ENCODE data around the gene TNS1. TPM values are rescaled to one million over a fixed set of nuclear protein-coding genes. Genes with fewer than 3 reads are reported as not detected.
"Not testable (repeated sequence)": the region's sequence is repeated elsewhere in the genome, so short reads cannot be mapped to it uniquely, and the experiment has no call there.

The TNS1 gene
- total RNA-seq, 3 donors from 2014 or later = 0.50 to 1.2 (median 0.54) TPM

DNA sequence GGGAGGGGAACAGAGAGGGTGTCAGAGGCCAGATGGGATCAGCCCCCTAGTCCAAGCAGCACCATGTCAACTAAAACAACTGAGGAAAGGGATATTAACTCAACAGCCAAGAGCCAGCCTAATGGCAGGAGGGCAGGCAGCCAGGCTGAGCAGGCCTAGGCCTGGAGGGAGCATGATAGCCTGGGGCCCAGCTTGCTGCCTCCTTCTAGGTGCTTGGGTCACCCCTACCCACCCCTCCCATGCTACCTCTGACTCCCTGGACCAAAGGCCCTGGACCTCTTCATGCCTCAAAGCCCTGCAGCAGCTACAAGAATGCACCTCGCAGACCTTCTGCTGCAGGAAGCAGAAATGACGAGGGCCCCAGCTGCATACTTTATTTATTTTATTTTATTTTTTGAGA lies 22.1 kb upstream of the TNS1 start:
- Mint-ChIP-seq H3K36me3 (ENCODE audit: insufficient read depth) (no peaks in the 10 kb centered on the region), H3K27me3 (ENCODE audit: low read depth) (peaks cover 2% of the 10 kb centered on the region), H3K4me3 (no peak overlapping the region), H3K4me1 (ENCODE audit: low read depth) (no peaks in the 10 kb centered on the region), H3K9me3 (no peaks in the 10 kb centered on the region)
- DNase-seq (no peak), ATAC-seq (no peak)

DNA sequence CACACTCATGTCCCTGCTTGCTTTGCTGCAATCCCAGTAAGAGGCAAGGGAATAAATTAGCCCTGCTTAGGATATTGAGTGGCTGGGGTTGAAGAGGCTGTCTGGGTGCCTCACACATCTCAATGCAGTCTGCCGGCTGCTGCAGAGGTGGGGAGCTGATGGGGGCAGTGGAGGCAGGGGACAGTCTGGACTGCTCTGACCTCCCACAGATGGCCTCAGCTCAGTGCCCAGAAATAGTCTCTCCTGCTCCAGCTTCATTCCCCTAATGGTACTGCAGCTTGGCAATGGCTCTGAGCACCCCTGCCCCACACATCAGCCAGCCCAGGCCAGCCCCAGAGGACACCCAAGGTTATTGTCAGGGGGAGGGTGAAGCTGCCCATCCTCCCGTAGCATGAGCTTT lies 21.5 kb upstream of the TNS1 start:
- Mint-ChIP-seq H3K9me3 (no peaks in the 10 kb centered on the region), H3K4me3 (no peak overlapping the region), H3K36me3 (ENCODE audit: insufficient read depth) (no peaks in the 10 kb centered on the region), H3K4me1 (ENCODE audit: low read depth) (no peaks in the 10 kb centered on the region), H3K27me3 (ENCODE audit: low read depth) (peaks cover 2% of the 10 kb centered on the region)
- ATAC-seq (no peak), DNase-seq (no peak)

DNA sequence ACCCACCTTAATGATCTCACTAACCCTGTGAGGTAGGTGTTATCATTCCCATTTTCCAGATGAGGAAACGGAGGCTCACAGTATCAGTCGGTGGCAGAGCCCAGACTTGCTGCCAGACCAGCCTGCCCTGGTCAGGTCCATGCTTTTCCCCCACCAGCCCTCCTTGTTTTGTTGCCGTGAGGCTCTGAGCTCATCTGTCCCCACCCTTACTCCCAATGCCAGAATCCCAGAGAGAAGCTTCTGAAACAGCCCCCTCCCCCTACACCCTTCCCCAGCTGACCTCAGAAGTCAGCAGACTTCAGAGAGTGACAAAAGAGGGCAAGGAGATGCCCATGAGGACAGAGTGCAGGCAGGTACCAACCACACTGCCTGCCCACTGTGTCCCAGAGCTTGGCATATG lies 20.8 kb upstream of the TNS1 start:
- ATAC-seq = no peak
- Mint-ChIP-seq H3K27me3 (ENCODE audit: low read depth) (peaks cover 2% of the 10 kb centered on the region), H3K36me3 (ENCODE audit: insufficient read depth) (no peaks in the 10 kb centered on the region), H3K9me3 (no peaks in the 10 kb centered on the region), H3K4me1 (ENCODE audit: low read depth) (no peaks in the 10 kb centered on the region), H3K4me3 (no peak overlapping the region)
- no peak for DNase-seq

DNA sequence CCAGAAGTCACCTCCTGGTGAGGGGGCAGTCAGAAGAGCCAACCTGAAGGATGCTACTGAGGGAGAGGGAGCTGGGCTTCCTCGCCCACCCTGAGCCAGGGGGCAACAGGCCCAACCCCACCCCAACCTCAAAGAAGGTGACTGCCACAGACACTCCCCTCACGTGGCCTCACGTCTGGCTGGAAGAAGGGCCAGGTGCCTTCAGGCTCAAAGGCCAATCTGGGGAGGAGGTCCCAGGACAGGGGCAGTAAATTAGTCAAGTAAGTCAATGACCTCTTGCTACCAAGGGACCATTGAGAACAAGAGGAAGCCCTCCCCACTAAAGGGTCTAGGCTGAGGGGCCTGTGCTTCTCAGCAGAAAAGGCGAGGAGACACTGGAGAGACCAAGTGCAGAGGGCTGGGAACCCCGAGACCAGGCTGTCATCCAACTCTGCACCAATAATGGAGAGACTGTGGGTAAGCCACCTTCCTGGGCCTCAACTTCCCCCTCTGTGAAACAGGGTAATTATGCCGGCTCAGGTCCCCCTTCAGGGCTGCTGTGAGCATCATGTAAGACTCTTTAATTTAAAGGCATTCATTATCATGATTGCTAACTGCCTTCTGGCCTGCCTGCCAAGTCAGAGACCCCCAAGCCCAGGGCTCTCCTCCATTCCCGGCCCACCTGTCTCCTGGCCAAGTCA lies 20.2 kb upstream of the TNS1 start:
- peaks cover 2% of the 10 kb centered on the region for H3K27me3 Mint-ChIP-seq (ENCODE audit: low read depth)
- H3K36me3 Mint-ChIP-seq (ENCODE audit: insufficient read depth) = no peaks in the 10 kb centered on the region
- no peak overlapping the region for H3K4me3 Mint-ChIP-seq
- H3K4me1 Mint-ChIP-seq (ENCODE audit: low read depth) = no peaks in the 10 kb centered on the region
- ATAC-seq = no peak
- DNase-seq = peak; percentile 3
- H3K9me3 Mint-ChIP-seq = no peaks in the 10 kb centered on the region

DNA sequence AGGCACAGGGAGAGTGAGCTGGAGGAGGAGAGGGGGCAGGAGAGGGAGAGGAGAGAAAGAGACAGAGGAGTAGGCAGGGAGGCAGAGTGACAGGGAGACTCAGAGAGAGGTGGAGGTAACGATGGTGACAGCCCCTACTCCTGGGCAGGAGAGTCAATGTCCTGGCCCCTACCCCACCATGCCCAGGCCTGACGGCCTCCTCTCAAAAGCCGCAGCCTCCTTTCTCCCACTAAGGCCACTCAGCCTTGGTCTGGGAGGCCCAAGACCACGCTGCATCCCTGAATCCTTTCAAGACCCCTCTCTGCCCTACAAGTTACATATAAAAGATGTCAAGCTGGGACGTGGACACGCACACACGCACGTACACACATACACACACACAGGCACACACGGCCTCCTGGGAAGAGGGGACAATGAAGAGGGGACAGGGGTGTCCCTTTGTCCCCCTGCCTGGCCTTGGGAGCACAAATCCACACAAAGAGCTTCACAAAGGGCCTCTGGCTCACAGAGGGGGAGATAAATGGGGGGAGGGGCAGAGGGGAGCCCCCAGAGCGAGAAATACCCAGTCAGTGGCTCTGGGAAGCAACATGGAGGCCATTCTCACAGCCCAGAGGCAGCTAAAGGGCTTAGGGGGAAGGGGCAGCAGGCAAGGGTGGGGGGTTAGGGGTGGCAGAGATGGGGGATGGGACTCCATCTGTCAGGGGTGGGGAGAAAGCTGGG lies 19.5 kb upstream of the TNS1 start:
- Mint-ChIP-seq H3K4me3 (no peak overlapping the region), H3K9me3 (no peaks in the 10 kb centered on the region), H3K27me3 (ENCODE audit: low read depth) (peaks cover 2% of the 10 kb centered on the region), H3K4me1 (ENCODE audit: low read depth) (no peaks in the 10 kb centered on the region), H3K36me3 (ENCODE audit: insufficient read depth) (no peaks in the 10 kb centered on the region)
- DNase-seq (peak; percentile 0), ATAC-seq (no peak)

DNA sequence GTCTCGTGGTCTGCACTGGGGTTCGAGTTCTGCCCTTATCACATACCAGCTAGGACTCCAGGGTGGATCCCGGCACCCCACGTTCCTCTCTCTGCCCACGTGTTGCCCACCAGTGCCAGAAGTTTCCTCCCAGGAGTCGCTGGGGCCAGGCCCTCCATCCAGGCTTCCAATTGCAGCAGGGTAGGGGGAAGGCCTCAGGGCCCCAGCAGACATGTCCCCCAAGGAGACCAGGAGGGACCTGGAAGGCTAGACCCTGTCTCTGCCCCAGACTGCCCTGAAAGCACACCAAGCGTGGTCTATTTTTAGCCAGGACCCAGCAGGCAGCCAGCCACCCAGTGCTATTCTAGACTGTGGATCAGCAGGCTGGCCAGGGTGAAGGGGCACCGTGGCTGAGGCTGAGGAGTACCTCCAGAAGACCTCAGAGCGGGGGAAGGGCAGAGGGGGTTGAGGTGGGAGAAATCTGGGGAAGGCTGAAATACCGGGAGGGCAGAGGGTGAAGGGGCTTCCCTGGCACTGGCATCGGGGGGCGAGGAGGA lies 18.8 kb upstream of the TNS1 start:
- ATAC-seq (no peak), DNase-seq (no peak)
- Mint-ChIP-seq H3K9me3 (no peaks in the 10 kb centered on the region), H3K27me3 (ENCODE audit: low read depth) (peaks cover 2% of the 10 kb centered on the region), H3K4me1 (ENCODE audit: low read depth) (no peaks in the 10 kb centered on the region), H3K36me3 (ENCODE audit: insufficient read depth) (no peaks in the 10 kb centered on the region), H3K4me3 (no peak overlapping the region)

DNA sequence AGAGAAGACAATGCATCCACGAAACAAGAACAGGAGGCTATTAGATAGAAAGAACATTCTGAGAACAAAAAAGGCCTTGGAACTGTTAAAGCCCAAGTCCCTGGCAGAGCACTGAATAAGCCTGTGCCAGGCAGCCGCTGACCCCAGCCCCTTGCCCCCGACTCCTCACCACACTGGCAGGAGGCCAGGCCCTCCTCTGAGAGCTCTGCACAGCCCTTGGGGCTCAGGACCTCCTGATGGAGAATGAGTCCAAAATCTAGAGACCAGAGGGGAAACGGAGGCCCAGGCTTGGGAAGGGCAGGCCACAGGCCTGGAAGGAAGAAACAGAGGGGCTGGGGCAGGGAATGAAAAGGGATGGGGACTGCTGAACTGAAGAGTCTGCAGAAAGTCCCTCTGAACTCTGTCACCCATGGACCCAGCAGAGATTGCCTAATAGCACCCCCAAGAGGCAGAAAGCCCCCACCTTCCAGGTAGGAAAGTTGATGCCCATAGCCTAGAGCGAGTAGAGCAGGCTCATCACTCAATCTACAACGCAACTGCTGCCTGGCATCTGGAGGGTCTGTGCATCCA lies 18.3 kb upstream of the TNS1 start:
- no peaks in the 10 kb centered on the region for H3K36me3 Mint-ChIP-seq (ENCODE audit: insufficient read depth)
- no peaks in the 10 kb centered on the region for H3K4me1 Mint-ChIP-seq (ENCODE audit: low read depth)
- ATAC-seq (no peak), DNase-seq (no peak)
- H3K9me3 Mint-ChIP-seq = no peaks in the 10 kb centered on the region
- H3K4me3 Mint-ChIP-seq = no peak overlapping the region
- H3K27me3 Mint-ChIP-seq (ENCODE audit: low read depth) = peaks cover 2% of the 10 kb centered on the region

DNA sequence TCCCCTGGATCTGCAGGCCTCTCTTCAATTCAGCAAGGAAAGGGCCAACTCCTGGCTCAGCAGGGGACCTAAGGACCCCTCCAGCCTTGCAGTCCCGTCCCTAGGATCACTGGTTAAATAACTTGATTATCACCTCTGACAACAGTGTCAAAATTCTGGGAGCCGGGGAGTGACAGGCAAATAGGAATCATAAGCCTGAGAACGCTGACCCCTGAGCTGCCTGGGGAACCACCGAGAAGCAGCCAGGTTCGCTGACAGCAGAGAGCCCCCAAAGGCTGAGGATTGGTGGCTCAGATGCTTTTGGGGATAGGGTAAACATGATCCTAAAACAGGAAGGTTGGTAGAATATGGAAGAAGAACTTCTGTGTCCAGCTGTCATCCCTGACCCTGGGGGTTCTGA lies 17.5 kb upstream of the TNS1 start:
- ATAC-seq (no peak), DNase-seq (no peak)
- Mint-ChIP-seq H3K27me3 (ENCODE audit: low read depth) (peaks cover 2% of the 10 kb centered on the region), H3K4me3 (no peak overlapping the region), H3K36me3 (ENCODE audit: insufficient read depth) (no peaks in the 10 kb centered on the region), H3K4me1 (ENCODE audit: low read depth) (no peaks in the 10 kb centered on the region), H3K9me3 (no peaks in the 10 kb centered on the region)

DNA sequence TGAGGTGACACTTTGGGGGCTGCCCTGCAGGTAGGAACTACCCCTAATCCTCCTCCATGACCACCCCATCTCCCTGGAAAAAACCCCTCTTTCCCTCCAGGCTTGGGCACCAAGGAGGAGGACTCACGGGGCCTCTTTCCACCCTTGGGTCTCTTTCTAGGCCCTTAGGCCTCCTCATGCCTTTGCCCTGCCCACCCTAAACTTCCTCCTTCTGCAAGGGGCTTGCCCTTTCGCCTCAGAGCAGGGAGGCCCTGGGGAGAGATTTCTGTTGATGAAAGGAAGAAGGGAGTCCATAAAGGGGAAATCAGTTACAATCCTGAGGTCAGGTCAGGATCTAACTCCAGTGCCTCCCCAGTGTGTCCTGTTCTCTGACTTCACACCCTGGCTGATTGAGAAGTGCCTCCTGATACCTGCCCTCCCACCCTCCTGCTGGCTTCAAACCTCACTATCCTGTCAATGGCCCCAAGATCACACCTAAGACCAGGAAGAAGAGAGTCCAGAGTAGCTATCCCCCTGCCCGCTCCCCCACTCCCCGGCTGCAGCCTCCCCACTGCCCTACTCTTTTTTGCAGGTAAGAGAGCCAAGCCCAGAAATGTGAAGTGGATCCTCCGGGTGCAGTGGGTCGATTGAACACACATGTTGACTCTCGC lies 16.7 kb upstream of the TNS1 start:
- ATAC-seq = no peak
- Mint-ChIP-seq H3K9me3 (no peaks in the 10 kb centered on the region), H3K4me3 (no peak overlapping the region), H3K4me1 (ENCODE audit: low read depth) (no peaks in the 10 kb centered on the region), H3K27me3 (ENCODE audit: low read depth) (peaks cover 2% of the 10 kb centered on the region), H3K36me3 (ENCODE audit: insufficient read depth) (no peaks in the 10 kb centered on the region)
- no peak for DNase-seq

DNA sequence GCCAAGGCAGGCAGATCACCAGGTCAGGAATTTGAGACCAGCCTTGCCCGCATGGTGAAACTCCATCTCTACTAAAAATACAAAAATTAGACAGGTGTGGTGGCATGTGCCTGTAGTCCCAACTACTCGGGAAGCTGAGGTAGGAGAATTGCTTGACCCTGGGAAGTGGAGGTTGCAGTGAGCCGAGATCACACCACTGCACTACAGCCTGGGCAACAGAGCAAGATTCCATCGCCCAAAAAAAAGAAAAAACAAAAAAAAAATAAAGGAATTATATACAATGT lies 16.0 kb upstream of the TNS1 start:
- DNase-seq; H3K4me3 Mint-ChIP-seq; H3K4me1 Mint-ChIP-seq (ENCODE audit: low read depth); ATAC-seq; H3K36me3 Mint-ChIP-seq (ENCODE audit: insufficient read depth); H3K9me3 Mint-ChIP-seq; H3K27me3 Mint-ChIP-seq (ENCODE audit: low read depth): not testable (repeated sequence)

DNA sequence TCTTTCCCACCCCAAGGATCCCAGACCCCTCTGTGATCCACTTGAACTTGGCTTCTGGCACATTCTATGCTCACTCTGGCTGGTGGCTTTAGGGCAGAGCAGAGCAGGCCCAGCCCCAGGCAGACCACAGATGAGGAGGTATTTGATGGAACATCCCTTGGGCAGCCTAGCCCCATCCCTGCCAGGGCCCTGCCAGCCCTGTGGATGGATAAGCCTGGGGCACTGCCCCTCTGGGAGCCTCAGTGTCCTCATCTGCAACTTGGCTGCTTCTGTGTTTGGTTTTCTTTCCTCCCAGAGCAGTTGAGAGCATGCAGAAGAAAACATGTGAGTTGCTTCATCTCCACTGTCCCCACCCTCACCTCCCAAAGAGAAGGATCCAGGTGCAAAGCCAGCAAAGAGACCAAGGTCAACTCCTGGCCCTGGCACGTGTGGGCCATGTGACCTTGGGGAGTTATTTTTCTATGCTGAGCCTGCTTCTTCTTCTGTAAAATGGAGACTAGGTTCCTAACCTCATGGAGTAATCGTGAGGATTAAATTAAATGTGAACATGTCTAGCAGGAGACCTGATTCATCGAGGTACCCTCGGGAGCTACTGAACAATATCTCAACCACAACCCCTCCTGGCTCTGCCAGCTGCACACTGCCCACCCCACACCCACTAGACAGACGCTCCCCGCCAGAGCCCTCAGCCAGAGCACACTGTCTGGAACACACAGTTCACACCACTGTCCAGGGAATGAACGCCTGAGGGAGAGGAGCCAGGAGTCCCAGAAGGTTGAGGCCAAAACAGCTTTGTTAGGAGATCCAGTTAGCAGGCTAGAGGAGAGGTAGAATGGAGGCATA lies 14.6 kb upstream of the TNS1 start:
- Mint-ChIP-seq H3K27me3 (ENCODE audit: low read depth) (peaks cover 10% of the 10 kb centered on the region), H3K36me3 (ENCODE audit: insufficient read depth) (no peaks in the 10 kb centered on the region), H3K9me3 (no peaks in the 10 kb centered on the region), H3K4me3 (no peak overlapping the region), H3K4me1 (ENCODE audit: low read depth) (no peaks in the 10 kb centered on the region)
- DNase-seq = no peak
- no peak for ATAC-seq

DNA sequence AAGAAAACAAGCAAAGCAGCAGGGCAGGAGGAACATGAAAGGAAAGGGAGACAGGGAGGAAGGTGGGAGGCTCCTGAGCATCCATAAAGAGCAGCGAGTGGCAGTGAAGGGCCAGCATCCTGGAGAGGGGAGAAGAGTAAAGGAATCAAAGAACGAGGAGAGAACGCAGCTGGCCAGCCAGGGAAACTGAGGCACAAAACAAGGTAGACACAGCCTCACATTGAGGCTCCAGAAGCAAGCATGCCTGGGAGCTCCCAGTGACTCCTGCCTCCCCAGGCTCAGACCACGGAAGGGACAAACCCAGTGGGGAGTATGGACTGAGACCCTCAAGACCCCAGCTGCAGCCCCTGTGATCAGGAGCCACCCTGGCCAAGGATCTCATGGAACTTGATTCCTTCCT lies 14.0 kb upstream of the TNS1 start:
- no peaks in the 10 kb centered on the region for H3K9me3 Mint-ChIP-seq
- ATAC-seq (no peak), DNase-seq (no peak)
- H3K4me1 Mint-ChIP-seq (ENCODE audit: low read depth) = no peaks in the 10 kb centered on the region
- peaks cover 15% of the 10 kb centered on the region for H3K27me3 Mint-ChIP-seq (ENCODE audit: low read depth)
- H3K36me3 Mint-ChIP-seq (ENCODE audit: insufficient read depth) = no peaks in the 10 kb centered on the region
- H3K4me3 Mint-ChIP-seq = no peak overlapping the region

DNA sequence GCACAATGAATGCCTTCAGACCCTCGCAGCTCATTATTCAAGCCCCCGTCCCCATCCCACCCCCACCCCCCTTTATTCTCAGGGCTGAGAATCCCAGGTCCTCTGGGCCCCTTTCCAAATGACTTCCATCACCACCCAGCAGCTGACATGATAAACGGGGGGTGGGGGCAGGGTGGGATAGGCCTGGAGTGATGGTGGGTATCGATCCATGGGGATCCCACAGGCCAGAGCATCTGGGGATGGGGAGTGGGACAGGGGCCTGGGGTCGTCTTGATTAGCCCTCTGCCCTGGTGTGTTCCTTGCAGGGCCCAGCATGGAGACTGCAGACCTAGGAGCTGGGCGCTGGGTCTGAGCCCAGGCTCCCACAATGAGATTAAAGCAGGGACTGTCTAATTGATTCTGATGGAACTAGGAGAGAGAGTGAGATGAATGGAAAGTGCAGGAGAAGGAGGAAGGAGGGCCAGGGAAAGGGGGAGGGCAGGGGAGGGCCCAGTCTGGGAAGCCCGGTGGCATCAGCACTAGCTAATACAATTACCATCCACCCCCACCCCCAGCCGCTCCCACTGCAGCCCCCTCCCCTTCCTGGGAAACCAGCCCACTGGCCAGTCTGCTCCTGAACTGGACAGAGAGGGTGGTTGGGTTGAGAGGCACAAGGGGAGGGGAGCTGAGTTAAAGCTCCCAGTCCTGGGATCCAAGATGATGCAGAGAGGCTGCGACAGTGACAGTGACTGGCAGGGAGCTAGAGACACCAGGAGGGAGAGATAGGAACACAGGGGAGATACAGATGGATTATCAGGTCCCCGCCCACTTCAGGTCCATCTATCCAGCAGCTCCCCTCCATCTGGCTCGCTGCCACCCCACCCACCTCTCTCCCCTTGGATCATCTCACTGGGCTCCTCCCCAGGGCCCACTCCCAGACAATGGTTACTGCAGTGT lies 13.1 kb upstream of the TNS1 start:
- ATAC-seq (no peak), DNase-seq (no peak)
- no peaks in the 10 kb centered on the region for H3K9me3 Mint-ChIP-seq
- H3K4me1 Mint-ChIP-seq (ENCODE audit: low read depth) = peaks cover 2% of the 10 kb centered on the region
- H3K36me3 Mint-ChIP-seq (ENCODE audit: insufficient read depth) = no peaks in the 10 kb centered on the region
- H3K27me3 Mint-ChIP-seq (ENCODE audit: low read depth) = peaks cover 23% of the 10 kb centered on the region
- no peak overlapping the region for H3K4me3 Mint-ChIP-seq

All from activated T-cell treated with anti-CD3 and anti-CD28 coated beads, Interleukin-2, amount 50 U/mL, for 4 hours (primary cell).